WTC11 (cell line): Measurements from ENCODE around the gene SLC5A12.

Source experiments
- NR3C1 ChIP-seq: sonication (generic); formaldehyde crosslinking; conservative IDR thresholded peaks from 2 replicates; pipeline ENCODE4 v1.8.1; 2023; ENCODE audit warnings: low read depth, mild to moderate bottlenecking, missing genetic modification reagents
- USF1 ChIP-seq: sonication (generic); formaldehyde crosslinking; IDR thresholded peaks from 2 replicates; pipeline ENCODE4 v1.8.0; 2022; ENCODE audit warnings: mild to moderate bottlenecking, missing genetic modification reagents
- TF ChIP-seq, protein P1 (sequence below): fragments of 200-600 bp; IDR thresholded peaks from 2 replicates; pipeline ENCODE4 v1.8.0; 2022; ENCODE audit warnings: antibody characterized with exemption

DNA sequence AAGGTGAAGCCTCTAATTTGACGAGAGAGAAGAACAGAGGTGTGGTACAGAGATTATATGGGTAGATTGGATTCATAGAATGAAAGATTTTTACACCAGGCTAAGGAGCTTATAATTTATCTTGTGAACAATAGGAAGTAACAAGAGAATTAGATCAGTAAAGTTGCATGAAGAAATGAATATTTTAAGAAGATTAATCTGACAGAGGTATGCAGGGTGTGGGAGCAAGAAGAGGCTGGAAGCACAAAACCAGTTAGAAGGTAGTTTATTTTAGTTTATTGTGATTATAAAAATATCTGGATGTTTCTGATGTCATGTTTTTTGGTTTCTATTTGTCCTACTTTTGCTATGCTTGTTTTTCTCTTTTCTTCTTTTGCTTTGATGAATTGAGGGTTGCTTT lies 15.7 kb downstream of the SLC5A12 start:
- TF ChIP-seq, protein P1, sequence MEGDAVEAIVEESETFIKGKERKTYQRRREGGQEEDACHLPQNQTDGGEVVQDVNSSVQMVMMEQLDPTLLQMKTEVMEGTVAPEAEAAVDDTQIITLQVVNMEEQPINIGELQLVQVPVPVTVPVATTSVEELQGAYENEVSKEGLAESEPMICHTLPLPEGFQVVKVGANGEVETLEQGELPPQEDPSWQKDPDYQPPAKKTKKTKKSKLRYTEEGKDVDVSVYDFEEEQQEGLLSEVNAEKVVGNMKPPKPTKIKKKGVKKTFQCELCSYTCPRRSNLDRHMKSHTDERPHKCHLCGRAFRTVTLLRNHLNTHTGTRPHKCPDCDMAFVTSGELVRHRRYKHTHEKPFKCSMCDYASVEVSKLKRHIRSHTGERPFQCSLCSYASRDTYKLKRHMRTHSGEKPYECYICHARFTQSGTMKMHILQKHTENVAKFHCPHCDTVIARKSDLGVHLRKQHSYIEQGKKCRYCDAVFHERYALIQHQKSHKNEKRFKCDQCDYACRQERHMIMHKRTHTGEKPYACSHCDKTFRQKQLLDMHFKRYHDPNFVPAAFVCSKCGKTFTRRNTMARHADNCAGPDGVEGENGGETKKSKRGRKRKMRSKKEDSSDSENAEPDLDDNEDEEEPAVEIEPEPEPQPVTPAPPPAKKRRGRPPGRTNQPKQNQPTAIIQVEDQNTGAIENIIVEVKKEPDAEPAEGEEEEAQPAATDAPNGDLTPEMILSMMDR: no peak
- TF ChIP-seq USF1 (CRISPR knock-in tag): no peak
- TF ChIP-seq NR3C1 (CRISPR knock-in tag): no peak
